NCI-H345 treated with DMSO at 0.1 percent for 48 hours (cell line): ENCODE measurements around the gene RAB23.
"Not testable (repeated sequence)": the region's sequence is repeated elsewhere in the genome, so short reads cannot be mapped to it uniquely, and the experiment has no call there.

Experiments used
- DNase-seq: peaks from one replicate; lab custom pipeline; 2025; ENCODE audit not compliant: unreplicated experiment; lab: John Stamatoyannopoulos, UW

Gene RAB23

DNA sequence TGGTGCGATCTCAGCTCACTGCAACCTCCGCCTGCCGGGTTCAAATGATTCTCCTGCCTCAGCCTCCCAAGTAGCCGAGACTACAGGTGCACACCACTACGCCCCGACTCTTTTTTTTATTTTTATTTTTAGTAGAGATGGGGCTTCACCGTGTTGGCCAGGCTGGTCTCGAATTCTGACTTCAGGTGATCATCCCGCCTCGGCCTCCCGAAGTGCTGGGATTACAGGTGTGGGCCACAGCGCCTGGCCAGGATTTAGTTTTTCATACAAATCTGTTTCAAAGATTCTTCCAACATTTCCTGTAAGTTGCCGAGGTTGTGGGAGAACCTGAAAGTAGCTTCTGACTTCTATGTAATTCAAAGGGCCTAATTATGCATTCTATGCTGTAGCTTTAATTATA is 21.4 kb upstream of the RAB23 start:
- not testable (repeated sequence) for DNase-seq

DNA sequence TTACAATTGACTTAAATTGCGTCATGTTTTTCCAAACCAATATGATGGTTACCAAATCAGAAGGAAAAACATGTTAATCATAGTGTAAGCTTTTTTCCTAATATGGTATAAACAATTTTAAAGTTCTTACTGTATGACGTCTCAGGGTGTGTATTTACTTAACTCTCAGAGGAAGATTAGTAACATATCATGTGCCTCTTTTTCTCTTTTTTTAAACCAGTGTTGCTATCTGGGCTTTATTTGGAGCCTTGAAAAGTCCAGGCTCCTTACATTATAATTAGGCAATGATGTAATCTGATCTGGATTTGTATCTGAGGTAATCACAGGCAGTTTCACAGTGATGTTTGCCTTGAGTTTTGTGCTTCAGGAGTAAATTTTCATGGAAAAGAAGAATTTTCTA is 20.4 kb upstream of the RAB23 start:
- DNase-seq: no peak

DNA sequence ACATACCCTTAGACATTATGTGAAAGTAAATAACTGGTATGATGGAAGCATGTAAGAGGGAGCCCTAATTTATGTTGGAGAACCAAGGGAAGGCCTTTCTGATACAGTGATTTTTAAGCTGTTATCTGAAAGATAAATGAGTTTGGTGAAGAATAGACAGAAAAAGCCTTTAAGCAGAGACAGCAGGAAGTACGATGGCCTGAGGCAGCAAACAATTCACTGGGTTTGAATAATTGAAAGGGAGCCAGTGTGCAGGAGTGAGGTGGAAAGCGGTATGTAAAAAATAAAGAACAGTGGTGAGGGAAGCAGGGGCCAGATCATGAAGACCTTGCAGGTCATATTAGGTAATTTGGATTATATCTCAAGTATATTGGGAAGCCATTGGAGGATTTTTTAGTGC is 4.1 kb upstream of the RAB23 start:
- DNase-seq: peak; percentile 9

DNA sequence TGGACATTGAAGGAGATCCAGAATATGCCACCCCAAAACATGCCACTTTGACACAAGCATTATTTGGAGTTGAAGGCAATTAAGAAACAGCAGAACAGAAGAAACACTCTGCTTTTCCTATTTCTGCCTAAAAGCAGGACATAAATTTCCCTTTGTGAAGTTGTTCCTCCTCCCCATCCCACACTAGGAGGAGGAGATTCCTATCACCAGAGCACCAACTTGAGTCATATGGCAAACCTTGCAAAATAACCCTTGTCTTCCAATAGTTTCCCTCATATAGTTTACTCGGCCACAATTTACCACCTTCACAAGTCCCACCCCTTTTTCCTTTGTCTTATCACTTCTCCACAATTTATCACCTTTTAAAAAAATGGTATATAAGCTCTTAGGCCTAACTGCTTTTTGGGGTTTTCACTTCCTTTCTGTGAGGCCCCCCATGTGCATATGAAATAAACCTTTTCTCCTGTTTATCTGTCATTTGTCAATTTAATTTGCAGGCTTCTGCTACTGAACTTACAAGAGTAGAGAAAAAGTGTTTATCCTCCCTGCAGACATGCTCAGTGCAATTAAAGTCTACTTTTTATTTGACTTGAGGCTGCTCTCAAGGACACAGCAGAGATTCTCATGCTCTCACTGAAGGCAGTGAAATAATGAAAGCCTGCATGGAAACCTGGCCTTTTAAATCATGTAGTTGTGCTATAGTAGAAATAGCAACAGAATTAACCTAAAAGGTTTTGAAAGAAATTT is 2.8 kb upstream of the RAB23 start:
- no peak for DNase-seq

DNA sequence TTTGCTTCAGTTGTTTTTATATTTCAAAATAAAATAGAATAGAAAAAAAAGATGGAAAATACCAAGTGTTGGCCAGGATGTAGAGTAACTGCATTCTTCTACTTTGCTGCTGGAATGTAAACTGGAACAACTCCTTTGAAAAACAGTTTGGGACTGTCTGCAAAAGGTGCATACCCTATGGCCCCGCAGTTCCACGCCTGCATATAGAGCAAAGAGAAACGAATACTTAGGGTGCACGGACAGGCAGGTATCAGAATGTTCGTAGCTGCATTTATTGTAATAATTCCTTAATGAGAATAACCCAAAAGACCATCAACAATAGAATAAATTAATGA is 603 bp upstream of the RAB23 start:
- DNase-seq: no peak

DNA sequence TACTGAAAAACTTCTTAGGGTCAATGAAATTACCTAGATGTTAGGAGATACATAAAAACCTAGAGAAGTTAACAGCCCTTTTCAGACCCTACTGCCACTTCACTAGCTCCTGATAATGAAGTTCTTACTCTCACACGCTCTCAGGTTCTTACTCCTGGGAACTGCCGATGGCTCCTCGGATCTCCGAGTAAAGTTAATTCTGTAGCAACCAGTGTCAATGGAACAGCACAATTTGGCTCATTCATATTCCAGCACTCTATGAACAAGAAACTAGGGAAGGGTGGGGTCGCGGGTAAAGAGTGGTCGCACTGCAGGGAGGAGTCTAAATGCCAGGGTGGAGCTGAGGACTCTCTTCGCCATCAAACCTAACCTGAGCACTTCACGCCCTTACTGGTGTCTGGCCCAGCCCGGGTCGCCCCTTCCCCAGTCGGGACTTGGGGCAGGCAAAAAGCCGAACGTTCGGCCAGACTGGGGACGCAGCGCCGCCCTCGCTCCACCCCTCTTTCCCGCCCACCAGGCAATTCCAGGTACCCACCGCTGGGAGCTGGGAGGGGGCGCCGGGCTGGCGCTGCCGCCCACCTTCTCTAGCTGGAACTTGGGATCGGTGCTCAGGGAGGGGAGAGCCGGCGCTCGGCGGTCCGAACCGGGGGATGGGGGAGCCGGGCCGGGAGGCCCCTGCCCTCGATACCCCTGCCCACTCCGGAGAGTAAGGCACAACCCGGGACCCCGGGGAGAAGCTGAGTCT is 744 bp downstream of the RAB23 start:
- peak; percentile 63 for DNase-seq

DNA sequence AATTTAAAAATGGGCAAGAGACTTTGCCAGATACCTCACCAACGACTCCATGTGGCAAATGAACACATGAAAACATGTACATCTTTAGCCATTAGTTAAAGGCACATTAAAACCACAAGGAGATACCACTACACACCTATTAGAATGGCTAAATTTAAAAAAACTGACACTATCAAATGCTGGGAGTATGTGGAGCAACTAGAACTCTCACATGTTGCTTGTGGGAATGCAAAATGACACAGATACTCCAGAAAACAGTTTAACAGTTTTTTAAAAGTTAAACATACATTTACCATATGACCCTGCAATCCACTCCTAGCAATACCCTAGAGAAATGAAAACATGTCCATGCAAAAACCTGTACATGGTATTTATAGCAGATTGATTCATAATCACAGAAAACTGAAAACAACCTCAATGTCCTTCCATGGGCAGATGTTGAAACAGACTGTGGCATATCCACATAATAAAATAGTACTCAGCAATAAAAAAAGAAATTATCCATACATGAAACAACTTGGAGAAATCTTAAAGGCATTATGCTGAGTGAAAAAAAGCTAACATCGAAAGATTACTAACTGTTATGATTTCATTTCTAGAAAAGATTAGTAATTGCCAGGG is 1.9 kb downstream of the RAB23 start:
- no peak for DNase-seq

DNA sequence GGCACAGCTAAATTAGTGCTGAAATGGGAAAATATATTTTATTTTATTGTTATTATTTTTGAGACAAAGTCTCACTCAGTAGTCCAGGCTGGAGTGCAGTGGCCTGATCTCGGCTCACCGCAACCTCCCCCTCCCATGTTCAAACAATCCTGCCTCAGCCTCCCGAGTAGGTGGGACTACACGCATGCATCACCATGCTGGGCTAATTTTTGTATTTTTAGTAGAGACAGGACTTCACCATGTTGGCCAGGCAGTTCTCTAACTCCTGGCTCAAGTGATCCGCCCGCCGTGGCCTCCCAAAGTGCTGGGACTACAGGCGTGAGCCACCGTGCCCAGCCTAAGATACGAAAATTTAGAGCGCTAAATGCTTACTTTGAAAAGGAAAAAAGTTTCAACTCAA is 4.8 kb downstream of the RAB23 start:
- no peak for DNase-seq

DNA sequence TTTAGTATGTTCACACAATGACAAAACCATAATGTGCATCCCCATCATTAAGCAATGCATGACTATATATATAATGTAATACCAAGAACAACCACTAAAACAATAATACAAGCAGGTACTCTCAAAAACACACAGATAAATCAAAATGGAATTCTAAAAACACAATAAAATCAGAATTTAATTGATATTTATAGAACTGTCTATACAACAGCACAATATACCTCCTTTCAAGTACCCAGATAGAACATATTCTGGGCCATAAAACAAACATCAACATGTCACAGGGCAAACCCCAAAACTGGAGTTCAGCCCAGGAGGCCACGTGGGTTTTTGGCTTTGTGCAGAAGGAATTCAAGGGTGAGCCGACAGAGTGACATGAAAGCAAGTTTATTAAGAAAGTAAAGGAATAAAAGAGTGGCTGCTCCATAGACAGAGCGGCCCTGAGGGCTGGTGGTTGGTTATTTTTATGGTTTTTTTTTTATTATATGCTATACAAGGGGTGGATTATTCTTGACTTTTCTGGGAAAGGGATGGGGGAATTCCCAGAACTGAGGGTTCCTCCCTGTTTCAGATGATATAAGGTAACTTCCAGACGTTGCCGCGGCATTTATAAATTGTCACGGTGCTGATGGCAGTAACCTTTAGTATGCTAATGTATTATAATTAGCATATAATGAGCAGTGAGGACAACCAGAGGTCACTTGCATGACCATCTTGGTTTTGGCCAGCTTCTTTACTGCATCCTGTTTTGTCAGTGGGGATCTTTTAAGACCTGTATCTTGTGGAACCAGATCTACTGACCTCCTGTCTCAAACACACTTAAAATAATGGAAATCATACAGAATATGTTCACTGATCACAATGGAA is 5.6 kb downstream of the RAB23 start:
- no peak for DNase-seq

DNA sequence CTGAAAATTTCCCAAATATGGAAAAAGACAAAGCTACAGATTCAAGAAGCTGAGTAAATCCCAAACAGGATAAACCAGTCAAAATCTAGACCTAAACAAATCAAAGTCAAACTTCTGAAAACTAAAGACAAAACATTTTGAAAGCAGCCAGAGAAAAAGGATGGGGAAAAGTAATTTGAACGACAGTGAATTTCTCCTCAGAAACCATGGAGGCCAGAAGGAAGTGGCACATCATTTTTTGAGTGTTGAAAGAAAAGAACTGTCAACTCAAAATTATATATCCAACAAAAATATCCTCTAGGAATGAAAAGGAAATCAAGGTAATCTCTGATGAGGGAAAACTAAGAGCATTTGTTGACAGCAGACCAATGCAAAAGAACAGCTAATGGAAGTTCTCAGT is 6.8 kb downstream of the RAB23 start:
- DNase-seq: no peak

DNA sequence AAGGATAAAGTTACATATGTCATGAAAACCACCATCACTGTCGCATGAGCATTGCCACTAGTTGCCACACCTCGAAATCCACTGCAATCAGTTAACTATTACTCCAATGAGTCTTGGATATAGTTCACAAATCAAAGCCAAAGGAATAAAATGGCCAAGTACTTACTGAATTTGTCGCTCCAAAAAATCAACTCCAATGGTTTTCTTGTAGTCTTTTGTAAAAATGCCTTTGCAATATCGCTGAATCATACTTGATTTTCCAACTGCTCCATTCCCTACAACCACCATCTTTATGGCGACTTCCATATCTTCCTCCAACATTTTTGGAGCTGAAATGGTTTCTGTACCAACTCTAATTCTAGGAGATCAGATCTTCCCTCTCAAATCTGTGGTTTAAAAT is 12.0 kb downstream of the RAB23 start:
- no peak for DNase-seq

DNA sequence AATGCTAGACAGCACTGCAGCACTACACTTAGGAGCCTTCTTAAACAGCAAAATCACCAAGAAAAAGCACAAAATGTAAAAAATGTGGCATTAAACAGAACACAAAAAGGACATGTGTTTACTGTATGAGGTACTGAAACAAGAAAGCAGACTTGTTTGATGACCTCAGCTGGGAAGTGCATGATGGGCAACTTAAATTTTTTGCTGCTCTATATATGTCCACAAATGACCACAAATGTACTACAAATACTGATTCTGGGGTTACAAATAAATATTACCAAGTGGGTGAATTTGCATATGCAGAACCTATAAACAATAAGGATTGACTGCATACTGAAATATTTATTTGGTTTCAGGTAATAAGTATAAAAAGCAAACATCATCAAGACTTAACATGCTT is 13.1 kb downstream of the RAB23 start:
- no peak for DNase-seq

DNA sequence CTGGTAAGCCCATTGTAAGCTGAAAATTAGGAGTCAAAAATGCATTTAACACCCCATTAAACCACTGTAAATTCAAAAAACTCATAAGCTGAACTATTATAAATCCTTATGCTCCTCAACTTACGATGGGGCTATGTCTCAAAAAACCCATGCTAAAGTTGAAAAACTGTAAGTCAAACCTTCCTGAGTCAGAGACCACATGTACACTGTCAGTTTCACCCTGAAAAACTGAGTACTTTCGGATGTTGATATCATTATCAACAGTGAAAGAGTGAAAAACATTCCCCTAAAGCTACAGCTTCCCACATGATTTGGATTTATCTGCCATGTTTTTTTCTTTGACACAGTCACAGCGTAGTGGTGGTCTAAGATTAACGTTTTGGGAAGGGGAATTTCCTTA is 14.2 kb downstream of the RAB23 start:
- no peak for DNase-seq

DNA sequence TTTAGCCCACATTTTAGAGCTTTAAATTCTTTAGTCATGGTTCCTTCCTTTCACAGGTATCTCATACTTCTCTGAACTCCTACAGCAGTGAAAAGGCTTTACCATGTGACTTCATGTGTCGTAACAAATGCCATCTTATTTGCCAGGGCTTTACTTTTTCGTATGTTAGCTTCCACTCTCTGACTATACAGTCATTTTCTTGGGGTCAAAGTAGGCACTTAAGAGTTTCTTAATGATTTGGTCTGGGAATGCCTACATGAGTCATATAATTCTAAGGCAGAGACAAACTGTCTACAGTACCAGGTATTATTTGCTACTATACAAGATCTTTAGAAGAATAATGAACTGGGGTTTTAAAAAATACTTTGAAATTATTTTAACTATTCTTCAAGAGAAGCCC is 15.0 kb downstream of the RAB23 start:
- DNase-seq: no peak

DNA sequence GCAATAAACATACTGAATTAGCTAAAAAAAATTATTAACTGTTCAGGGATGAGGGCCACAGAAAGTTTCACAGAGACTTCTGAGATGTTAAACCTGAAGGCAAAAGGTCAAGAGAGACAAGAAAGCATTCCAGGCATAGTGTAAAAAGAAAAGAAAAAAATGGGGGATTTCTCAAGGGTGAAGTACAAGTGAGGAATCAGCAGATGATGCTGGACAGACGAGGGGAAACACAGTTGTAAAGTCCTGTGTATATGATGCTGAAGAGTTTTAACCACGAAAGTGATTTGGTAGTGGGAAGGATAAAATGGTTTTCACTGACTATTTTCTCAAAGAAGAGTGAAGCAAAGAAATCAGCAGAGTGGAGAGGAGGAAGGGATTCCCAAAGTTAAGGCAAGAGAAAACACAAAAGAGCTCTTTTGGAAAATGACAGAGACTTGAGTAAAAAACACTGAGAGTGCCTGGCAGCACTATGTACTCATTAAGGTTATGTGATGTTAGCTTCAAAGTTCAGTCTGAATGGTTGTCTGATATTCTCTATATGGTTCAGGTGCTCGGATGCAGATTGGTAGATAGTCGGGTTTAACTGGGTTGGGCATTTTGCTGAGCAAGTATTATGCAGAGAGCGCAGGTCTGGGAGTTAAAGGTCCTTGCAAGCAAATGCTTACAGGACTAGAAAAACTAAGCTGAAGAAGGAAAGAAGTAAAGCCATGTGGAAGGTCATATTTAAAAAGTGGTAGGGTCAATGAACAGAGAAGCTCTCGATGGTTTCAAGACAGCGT is 16.4 kb downstream of the RAB23 start:
- DNase-seq: no peak

DNA sequence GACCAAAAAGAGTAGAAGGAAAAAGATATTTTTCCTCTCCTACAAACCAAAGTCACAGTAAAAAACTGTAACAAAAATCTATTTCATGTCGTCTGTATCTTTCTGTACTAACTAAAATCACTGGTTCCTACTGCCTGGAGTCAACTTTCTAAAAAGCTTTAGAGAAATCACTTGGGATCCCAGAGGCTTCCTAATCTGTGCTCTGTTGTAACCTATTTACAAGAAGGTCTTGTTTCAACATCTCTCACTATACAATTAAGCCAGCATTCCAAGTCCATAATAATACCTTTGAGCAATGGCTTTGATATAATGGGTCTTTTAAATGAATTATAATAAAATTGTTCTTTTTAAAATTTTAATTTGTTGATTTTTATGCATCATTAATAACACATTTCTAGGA is 20.4 kb downstream of the RAB23 start:
- no peak for DNase-seq

DNA sequence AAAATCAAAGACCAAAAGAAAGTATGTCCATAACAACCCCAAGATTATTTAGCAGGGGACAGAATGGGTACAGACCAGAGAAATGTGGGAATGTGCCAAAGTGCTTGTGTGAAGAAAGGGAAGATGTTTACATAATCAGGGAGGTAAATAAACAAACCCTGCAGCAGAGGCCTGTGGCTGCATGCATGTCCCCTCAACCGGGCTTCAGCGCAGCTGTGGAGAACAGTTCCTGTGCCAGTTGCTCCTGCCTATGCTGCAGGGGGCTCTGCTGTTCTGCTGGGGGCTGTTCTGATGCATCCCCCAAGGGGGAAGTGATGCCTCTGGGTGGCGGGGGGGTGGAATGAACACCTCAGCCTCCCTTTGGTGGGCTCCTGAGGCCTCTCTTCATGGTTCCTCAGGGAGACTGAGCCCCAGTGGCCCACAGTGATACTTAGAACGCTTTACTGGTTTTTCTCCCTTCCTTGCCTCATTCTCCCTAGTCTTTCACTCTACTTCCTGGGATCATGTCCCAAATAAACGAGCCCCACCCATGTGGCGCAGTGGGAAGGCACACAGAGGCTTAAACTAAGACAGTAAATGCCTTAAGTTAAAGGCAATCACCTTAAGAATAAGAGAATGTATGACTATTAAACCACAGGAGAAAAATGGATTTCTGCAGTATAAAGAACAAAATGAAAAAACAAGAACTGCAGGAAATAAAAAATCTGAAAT is 23.0 kb downstream of the RAB23 start:
- no peak for DNase-seq

DNA sequence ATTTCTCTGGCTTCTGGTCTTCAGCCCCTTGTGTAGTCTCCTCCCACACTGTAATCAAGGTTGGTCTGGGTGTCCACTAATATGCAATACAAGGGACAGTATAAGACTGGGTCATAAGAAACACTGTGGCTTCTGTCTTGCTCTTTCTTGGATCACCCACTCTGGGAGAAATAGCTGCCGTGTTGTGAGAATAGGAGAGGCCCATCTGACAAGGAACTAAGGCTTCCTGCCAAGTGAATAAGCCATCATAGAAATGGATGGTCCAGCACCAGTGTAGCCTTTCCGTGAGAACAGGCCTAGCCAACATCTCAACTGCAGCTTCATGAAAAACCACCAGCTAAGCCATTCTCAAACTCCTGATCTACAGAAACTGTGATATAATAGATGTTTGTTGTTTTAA is 26.6 kb downstream of the RAB23 start:
- no peak for DNase-seq

DNA sequence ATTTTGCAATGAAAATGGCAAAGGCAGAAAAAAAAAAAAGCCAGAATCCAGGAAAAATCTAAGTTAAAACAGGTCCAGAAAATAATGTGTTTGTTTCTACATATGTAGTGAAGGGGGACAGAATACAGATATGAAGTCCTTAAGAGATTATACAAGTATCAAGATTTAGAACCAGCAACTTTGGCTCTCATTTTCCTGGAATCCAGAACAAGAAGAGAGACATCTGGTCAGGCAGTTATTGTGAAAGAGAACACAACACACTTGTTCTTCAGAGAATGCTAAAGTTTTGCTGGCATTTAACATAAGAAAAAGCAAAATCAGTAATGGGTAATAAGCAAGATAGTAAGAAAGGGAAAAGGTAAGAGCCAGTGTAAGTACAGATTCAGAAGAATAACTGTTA is 28.9 kb downstream of the RAB23 start:
- DNase-seq: no peak

DNA sequence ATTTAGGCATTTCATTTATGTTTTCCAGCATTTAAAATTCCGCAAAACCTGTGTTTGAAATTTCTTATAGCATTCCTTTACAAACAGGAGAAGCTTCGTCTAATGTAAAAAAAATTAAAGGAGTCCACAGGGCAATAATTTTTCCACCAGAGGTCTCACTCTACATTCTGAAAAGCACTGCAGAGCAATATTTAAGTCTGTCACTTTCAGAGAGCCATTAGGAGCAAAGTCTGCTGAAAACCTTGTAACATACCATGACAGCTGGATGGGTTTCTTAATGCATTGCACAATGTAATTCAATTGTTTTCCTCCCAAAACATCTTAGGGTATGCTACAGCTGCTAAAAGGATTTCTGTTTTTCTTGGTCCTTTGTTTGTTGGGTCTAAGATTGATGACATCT is 32.0 kb downstream of the RAB23 start:
- no peak for DNase-seq
